ENCODE data around the gene TSEN34.
A peak's percentile ranks its signal among the peaks of the same experiment; 100 is the strongest.

The TSEN34 gene

DNA sequence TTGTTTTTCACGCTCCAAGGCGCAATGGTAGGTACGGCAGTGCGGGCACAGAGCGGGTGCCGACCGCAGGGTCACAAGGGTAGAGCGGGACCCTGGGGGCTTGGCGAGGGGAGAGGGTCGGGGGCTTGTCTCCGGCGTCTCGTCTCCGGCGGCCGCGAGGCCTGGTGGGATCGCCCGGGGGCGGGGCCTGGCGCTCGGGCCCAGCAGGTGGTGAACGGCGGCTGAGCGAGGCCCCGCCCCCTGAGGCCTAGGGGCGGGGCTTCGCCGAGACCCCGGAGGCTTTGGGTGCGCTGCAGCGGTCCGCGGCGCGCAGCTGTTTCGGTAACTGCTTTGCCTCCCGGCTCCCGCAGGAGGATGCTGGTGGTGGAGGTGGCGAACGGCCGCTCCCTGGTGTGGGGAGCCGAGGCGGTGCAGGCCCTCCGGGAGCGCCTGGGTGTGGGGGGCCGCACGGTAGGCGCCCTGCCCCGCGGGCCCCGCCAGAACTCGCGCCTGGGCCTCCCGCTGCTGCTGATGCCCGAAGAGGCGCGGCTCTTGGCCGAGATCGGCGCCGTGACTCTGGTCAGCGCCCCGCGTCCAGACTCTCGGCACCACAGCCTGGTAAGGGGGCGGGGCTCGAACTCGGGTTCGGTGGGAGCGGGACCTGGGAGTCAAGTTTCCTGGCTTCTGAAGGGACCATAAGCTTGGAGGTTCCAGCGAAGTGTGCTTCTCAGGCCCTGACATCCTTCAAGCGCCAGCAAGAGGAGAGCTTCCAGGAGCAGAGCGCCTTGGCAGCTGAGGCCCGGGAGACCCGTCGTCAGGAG, at the start of gene TSEN34:
Gene TSEN34 (plus strand): TSS at position 298 of the 800 bp plus-strand sequence. CDS start 57 bp downstream, at position 355.
- peak; percentile 81 for DNase-seq

- DNase-seq, result no peak
These were observed 49.8 kb upstream of the TSEN34 start for GRCh38 chr19:54141356-54141755.

DNA sequence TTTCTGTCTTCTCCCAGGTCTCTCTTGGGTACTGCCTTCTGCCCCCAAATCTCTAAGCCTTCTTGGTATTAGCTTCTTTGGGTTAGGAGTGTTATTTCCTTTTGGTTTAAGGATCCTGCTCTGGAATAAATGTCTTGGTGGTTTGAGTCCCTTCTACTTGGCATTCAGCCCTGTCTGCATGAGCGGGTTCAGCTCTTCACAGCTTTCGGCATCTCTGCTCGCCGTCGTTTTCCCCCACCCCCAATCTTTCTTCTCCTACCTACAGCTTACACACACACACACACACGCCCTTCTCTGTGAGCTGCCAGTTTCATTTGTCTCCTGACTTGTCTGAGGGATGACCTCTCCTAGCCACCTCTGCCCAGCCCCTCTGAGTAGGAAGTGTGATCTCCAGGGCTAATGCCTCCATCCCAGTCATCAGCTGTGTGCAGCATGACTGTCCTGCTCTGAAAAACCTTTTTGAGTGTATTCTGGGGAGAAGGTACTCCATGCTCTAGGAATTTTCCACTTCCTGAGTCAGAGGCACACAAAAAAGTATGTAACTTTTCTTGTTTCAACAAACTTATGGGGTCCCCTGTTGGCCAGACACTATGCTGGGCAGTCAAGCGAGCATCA, 48.8 kb upstream of the TSEN34 start:
- no peak for DNase-seq

- no peak for DNase-seq
These were observed 45.5 kb upstream of the TSEN34 start for GRCh38 chr19:54145541-54146158.

DNA sequence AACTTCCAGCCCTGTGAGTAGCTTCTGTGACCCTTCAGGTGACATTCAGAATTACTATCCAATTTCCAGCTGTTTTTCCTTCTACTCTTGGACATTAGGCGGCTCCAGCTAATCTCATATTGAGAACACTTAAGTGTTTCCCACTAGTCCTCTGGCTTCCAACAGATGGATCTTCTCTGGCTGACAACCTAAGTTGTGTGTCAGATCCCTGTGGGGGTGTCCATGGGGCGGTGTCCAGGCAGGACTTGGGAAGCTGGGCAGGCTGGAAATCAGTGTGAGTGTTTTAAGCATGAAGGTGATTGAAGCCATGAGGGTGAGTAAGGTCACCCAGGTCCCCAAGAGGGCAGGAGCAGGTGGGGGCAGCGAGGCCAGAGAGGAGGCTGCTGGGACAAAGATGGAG, 43.4 kb upstream of the TSEN34 start:
- no peak for DNase-seq

DNA sequence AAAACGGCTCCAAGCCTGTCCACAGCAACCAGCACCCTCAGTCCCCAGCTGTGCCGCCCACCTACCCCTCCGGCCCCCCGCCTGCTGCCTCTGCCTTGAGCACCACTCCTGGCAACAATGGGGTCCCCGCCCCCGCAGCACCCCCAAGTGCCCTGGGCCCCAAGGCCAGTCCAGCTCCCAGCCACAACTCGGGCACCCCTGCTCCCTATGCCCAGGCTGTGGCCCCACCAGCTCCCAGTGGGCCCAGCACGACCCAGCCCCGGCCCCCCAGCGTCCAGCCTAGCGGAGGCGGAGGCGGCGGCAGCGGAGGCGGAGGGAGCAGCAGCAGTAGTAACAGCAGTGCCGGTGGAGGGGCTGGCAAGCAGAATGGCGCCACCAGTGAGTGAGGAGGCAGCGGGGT, 43.0 kb upstream of the TSEN34 start:
- no peak for DNase-seq

GRCh38 chr19:54149021-54149812, 41.9 kb upstream of the TSEN34 start:
- DNase-seq, result no peak

- DNase-seq, result no peak
These were observed 39.6 kb upstream of the TSEN34 start for GRCh38 chr19:54151362-54152035.

DNA sequence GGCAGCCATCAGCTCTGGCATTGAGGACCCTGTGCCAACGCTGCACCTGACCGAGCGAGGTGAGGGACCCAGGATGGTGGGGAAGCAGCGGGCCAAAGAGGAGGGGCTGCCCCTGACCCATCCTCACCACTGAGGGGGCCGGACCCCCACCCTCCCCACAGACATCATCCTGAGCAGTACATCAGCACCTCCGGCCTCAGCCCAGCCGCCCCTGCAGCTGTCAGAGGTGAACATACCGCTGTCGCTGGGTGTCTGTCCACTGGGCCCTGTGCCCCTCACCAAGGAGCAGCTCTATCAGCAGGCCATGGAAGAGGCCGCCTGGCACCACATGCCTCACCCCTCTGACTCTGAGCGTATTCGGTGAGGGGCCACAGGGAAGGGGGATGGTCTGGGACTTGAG, 38.8 kb upstream of the TSEN34 start:
- no peak for DNase-seq

DNA sequence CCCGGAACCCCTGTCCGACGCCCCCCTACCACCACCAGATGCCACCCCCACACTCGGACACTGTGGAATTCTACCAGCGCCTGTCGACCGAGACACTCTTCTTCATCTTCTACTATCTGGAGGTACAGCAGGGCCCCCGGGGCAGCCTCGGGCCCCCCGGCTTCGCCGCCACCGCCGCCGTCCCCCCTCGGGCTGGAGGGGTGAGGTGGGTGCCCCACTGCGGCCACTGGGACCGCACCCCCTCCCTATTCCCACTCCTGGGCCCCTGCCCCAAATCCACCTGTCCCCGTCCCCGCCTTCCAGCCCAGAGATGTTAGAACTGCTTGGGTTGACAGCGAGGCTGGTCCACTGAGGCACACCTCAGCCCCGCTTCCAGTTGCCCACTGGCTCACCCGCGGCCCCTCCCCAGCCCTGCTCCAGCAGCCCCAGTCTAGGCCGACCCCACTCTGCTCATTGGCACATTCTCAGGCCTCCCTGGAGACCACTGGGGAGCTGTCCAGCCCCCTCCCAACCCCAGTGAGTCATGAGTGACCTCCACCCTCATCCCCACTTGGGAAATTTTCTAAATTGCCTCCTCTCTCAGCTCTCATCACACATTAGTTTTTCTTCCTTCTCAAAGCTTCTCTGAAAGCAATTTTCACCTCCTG, 38.1 kb upstream of the TSEN34 start:
- DNase-seq, result no peak

DNA sequence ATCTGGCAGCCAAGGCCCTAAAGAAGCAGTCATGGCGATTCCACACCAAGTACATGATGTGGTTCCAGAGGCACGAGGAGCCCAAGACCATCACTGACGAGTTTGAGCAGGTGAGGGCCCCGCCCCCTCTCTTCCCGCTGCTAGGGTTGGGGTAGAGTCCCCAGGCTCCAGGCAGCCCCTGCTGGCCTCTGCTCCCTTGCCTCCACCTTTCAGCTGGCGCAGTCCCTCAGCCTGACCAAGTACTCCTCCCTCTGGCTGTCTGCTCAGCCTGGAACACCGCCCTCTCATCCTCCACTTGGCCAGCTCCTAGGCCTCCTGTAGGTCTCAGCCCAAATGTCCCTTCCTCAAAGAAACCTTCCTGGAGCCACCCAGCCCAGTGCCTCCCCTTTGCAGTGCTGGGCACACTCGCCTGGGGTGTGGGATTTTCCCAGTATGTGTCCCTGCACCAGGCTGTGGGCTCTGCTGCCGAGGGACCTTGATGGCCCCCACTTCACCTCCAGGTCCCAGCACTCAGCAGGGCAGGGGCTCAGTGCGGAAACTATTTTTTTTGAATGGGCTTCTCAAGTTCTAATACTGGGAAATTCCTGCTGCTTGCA, 37.3 kb upstream of the TSEN34 start:
- DNase-seq, result no peak

- DNase-seq, result no peak
These were observed 36.3 kb upstream of the TSEN34 start for GRCh38 chr19:54154603-54155345.

DNA sequence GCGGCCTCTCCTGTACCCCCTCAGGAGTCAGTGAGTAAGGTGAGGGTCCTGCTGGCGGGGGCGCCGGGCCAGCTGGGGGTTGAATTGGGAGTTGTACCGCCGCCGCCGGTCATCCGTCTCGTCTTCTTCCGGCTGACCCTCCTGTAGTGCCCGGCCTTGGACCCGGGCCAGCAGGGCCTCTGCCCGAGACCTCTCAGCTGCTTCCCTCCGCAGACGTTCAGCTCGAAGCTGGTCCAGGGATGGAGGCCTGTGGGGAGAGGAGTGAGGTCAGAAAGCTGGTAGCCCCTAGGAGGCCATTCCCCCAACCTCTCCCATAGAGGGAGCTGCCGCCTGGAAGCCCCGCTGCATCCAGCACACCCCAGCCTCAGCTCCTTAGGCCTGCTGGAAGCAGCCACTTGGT, 35.4 kb upstream of the TSEN34 start:
- DNase-seq, result no peak

DNA sequence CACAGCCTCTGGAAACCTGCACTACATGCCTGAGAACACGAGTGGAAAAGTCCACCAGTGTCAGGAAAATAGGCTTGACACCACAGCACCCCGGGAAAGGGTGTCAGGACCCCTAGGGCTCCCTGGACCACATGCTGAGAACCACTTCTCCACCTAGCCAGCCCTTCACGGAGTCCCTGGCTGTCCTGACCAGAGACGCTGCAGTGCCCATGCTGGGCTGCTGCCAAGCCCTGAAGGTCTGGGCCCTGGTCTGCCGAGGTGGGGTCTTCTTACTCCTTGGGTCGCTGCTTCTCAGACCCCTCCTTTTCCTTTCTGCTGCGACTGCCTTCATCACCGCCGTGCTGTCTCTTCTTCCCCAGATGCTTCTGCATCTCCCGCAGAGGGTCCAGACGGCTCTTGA, 34.6 kb upstream of the TSEN34 start:
- DNase-seq, result no peak

- DNase-seq, result no peak
These were observed 34.2 kb upstream of the TSEN34 start for GRCh38 chr19:54156953-54157352.

DNA sequence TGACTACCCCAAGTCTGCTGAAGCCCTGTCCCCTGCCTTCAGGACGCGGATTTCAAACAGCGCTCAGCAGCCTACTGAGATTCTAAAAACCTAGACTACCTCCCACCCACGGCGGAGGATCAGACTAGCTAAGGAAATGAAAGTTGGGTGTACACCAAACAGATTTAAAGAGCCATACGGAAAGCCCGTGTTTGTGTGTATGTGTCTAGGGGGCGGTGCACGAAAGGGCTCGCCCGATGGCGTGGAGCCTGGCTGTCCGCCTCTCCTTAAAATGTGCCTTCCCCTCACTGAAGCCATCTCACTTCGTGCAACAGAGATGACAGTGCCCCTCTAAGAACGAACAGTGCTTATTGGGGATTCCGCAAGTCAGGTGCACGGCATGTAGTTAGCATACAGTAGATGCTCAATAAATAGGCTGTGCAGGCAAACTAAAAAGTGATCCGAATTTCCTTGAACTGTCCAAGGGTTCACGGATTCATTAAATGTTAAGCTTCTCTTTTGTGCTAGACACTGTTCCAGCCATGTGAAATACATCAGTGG, 32.2 kb upstream of the TSEN34 start:
- no peak for DNase-seq

DNA sequence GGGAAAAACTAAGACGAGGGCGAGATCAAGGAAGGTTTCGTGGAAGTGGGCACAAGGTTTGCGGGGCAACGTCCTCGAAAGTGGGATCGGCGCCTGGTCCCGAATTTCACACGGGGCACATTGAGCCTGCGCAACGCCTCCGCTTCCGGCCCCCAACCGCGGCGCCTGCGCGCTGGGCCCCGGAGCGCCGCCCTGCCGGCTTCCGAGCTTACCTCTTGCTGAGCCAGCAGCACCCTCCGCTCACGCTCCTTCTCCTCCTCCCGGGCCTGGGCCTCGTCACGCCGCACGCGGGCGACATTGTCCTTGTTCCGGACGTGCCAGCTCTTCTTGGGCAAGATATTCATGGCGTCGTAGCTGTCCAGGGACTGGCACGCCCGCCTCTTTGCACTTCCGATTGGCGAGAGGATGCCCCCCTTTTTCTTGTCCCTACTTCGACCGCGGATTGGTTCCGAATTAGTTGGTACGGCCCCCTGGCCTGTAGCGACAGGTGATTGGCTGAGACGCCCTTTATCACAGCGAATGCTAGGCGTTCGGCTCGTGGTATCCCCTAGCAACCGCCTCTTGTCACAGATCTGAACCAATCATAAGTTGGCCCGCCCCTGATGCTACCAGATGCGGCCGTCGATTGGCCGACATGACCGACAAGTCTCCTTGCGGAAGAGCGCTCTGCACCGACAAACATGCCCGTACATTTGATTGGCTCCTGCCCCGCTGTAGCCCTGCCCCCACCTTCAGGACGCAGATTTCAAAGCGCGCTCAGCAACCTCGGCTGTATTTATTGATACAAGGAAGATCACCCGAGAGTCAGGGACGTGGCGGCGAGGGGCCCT, 31.5 kb upstream of the TSEN34 start, which contains the start of gene LENG1:
Gene LENG1 (minus strand): TSS at position 370 of the 830 bp plus-strand sequence. CDS start 26 bp downstream, at position 344.
- peak; percentile 99 for DNase-seq

DNA sequence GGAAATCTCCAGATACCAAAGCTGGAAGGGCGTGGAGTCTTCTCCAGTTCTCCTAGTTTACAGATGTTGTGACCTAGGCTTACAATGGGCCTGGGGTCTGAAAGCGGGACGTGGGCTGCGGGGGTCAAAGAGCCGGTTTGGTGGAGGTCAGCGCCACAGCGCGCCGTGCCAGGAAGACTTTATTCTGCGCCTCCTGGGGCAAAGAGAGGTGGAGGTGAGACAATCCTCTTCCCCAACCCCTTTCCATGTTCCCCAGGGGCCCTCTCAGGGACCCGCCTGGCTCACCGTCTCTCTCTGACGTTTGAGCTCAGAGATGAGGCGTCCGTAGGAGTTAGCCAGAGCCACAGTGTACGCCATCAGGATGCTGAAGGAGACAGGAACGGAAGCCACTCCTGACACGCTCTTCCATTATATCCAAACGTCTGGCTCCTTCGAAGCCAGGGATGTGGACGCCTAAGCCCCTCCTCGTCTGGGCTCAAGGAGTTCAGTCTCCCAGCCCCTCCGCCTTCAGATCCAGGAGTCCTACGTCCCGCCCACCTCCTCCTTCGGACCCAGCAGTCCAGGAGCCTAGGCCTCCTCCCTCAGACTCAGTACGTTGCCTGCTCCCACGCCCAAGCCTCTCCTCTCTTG, 30.8 kb upstream of the TSEN34 start:
- peak; percentile 38 for DNase-seq

DNA sequence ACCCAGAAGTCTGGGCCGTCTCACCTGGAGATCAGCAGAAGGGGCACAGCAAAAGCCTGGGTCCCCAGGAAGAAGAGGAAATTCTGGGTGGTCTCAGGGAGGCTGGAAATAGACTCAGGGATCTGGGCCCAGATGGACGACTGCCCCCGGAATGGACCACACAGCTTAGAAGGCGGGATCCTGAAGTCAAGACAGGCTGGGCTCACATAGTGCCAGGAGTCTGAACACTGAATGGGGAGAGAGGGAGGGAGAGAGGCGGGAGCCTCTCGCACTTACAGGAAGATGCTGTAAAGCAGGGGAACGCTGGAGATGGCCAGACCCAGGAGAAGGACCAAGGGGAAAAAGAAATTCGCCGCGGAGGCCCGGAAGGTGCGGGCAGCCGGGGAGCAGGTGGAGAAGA, 30.3 kb upstream of the TSEN34 start:
- DNase-seq, result no peak

Data from NCI-H345 (cell line).